H1 (cell line): ENCODE results near the gene GCGR.

ENCODE experiments used
- EZH2 ChIP-seq: fragments of 200-600 bp; sonication (generic); IDR thresholded peaks from 2 replicates; pipeline ENCODE4 v1.7.1; 2012; ENCODE audit warnings: low read depth, mild to moderate bottlenecking, moderate library complexity, low read length, inconsistent platforms; ENCODE audit not compliant: severe bottlenecking
- JUN ChIP-seq: IDR thresholded peaks from 2 replicates; pipeline ENCODE4 v1.6.1; 2011; ENCODE audit warnings: low read depth, mild to moderate bottlenecking, improper control_type of control experiment, low read length
- JUND ChIP-seq: IDR thresholded peaks from 2 replicates; pipeline ENCODE4 v1.6.1; 2011; ENCODE audit warnings: mild to moderate bottlenecking, improper control_type of control experiment, low read length
- KDM5A ChIP-seq: fragments of 200-600 bp; IDR thresholded peaks from 2 replicates; pipeline ENCODE4 v1.7.1; 2012; ENCODE audit warnings: mild to moderate bottlenecking, low read length, inconsistent platforms, mixed read lengths
- POLR2A ChIP-seq, 2 experiments: IDR thresholded peaks; 1 replicate in 1 of 2; 2 replicates in 1 of 2; pipeline ENCODE4 v1.6.1; 2011; ENCODE audit warnings: low read depth in 2 of 2, low read length in 2 of 2, mild to moderate bottlenecking in 2 of 2; ENCODE audit errors: control extremely low read depth in 1 of 2
- POLR2AphosphoS5 ChIP-seq: IDR thresholded peaks from 2 replicates; pipeline ENCODE4 v1.6.1; 2011; ENCODE audit warnings: low read depth, low read length
- RAD21 ChIP-seq, 2 experiments: IDR thresholded peaks in 1 of 2; conservative IDR thresholded peaks in 1 of 2; 2 replicates each; pipeline ENCODE4 v1.6.1; 2011; ENCODE audit warnings: low read depth in 2 of 2, low read length in 2 of 2, improper control_type of control experiment in 1 of 2, inconsistent platforms in 1 of 2, mild to moderate bottlenecking in 1 of 2, moderate library complexity in 1 of 2
- RNF2 ChIP-seq: fragments of 200-900, 300-1000 bp; sonication (generic); IDR thresholded peaks from 2 replicates; pipeline ENCODE4 v1.7.1; 2016; ENCODE audit warnings: borderline replicate concordance, low read depth, mild to moderate bottlenecking, antibody characterized with exemption, low read length; ENCODE audit not compliant: poor library complexity, severe bottlenecking; ENCODE audit errors: missing control alignments
- SP1 ChIP-seq: IDR thresholded peaks from 2 replicates; pipeline ENCODE4 v1.6.1; 2011; ENCODE audit warnings: low read depth, low read length
- TF ChIP-seq, protein P1 (sequence below): IDR thresholded peaks from 2 replicates; pipeline ENCODE4 v1.6.1; 2011; ENCODE audit warnings: low read depth, mild to moderate bottlenecking, low read length; ENCODE audit not compliant: insufficient read depth
- TF ChIP-seq, protein P2 (sequence below), 3 experiments: IDR thresholded peaks; 1 replicate in 2 of 3; 2 replicates in 1 of 3; pipeline versions ENCODE4 v1.5.1 to v1.6.1; 2011; ENCODE audit warnings: low read length in 3 of 3, mild to moderate bottlenecking in 3 of 3, inconsistent platforms in 2 of 3, low read depth in 1 of 3, moderate library complexity in 1 of 3; ENCODE audit not compliant: insufficient read depth in 1 of 3; ENCODE audit errors: control extremely low read depth in 1 of 3
- TF ChIP-seq, protein P3 (sequence below): IDR thresholded peaks from 2 replicates; pipeline ENCODE4 v1.6.1; 2011; ENCODE audit warnings: low read length, improper control_type of control experiment

DNA sequence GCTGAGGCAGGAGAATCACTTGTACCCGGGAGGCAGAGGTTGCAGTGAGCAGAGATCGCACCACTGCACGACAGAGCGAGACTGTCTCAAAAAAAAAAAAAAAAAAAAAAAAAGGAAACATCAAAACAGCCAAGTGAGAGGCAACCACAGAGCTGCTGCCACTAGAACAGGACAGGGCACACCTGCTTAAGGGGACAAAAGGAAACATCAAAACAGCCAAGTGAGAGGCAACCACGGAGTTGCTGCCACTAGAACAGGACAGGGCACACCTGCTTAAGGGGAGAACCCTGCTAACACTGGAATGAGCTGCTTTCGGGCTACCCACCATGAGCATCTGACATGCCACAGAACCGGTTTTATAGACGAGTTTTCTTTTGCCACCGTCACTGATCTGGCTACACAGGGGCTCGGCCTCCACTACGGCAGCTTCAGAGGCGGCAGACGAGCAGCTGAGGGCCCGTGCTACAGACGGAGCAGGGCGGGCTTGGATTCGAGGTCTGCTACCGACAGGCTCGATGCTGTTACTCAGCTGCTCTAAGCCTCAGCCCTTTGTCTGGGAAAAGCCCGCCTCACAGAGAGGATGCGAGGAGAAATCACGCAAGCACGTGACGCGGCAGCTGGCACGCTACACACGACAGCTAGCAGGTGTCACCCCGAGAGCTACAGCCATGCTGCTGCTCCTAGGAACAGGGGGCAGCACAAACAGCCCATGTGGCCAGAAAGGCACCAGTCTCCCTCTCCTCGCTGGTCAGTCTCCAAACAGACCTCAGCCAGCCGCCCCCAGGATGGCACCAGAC, 54.4 kb downstream of the GCGR start:
- TF ChIP-seq JUND (no peak), POLR2AphosphoS5 (no peak), POLR2A (IDR thresholded peaks at IDR 0.05; ENCODE audit: control extremely low read depth in 1 of 2, low read depth in 2 of 2, low read length in 2 of 2) (no peak), EZH2 (no peak), JUN (no peak), RAD21 (IDR thresholded peaks at IDR 0.05 in 1 of 2, conservative IDR thresholded peaks at IDR 0.05 in 1 of 2; ENCODE audit: low read depth in 2 of 2, low read length in 2 of 2) (no peak), KDM5A (no peak), RNF2 (no peak), SP1 (no peak)
- TF ChIP-seq, protein P1, sequence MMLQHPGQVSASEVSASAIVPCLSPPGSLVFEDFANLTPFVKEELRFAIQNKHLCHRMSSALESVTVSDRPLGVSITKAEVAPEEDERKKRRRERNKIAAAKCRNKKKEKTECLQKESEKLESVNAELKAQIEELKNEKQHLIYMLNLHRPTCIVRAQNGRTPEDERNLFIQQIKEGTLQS = no peak
- TF ChIP-seq, protein P2, sequence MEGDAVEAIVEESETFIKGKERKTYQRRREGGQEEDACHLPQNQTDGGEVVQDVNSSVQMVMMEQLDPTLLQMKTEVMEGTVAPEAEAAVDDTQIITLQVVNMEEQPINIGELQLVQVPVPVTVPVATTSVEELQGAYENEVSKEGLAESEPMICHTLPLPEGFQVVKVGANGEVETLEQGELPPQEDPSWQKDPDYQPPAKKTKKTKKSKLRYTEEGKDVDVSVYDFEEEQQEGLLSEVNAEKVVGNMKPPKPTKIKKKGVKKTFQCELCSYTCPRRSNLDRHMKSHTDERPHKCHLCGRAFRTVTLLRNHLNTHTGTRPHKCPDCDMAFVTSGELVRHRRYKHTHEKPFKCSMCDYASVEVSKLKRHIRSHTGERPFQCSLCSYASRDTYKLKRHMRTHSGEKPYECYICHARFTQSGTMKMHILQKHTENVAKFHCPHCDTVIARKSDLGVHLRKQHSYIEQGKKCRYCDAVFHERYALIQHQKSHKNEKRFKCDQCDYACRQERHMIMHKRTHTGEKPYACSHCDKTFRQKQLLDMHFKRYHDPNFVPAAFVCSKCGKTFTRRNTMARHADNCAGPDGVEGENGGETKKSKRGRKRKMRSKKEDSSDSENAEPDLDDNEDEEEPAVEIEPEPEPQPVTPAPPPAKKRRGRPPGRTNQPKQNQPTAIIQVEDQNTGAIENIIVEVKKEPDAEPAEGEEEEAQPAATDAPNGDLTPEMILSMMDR (IDR thresholded peaks at IDR 0.05; ENCODE audit: control extremely low read depth in 1 of 3, insufficient read depth in 1 of 3, low read depth in 1 of 3, low read length in 3 of 3) = no peak
- TF ChIP-seq, protein P3, sequence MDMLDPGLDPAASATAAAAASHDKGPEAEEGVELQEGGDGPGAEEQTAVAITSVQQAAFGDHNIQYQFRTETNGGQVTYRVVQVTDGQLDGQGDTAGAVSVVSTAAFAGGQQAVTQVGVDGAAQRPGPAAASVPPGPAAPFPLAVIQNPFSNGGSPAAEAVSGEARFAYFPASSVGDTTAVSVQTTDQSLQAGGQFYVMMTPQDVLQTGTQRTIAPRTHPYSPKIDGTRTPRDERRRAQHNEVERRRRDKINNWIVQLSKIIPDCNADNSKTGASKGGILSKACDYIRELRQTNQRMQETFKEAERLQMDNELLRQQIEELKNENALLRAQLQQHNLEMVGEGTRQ = no peak
